Uterus (tissue), 2 donors: ENCODE results near the gene DCBLD1.

Source experiments
- POLR2A ChIP-seq, 2 donors: fragments of 450-650 bp; IDR thresholded peaks; one replicate each; pipeline ENCODE4 v1.6.1; 2016; ENCODE audit warnings: antibody characterized with exemption in 2 of 2, mild to moderate bottlenecking in 1 of 2, moderate library complexity in 1 of 2
- TF ChIP-seq, protein P1 (sequence below), 4 experiments: fragments of 200-600 bp in 2 of 4; fragments of 450-650 bp in 2 of 4; sonication (generic) in 2 of 4; IDR thresholded peaks; one replicate each; pipeline ENCODE4 v1.5.1; 2016 to 2019; ENCODE audit warnings: antibody characterized with exemption in 4 of 4, mild to moderate bottlenecking in 2 of 4, moderate library complexity in 1 of 4

- TF ChIP-seq POLR2A (IDR thresholded peaks at IDR 0.05) = no peak
- TF ChIP-seq, protein P1, sequence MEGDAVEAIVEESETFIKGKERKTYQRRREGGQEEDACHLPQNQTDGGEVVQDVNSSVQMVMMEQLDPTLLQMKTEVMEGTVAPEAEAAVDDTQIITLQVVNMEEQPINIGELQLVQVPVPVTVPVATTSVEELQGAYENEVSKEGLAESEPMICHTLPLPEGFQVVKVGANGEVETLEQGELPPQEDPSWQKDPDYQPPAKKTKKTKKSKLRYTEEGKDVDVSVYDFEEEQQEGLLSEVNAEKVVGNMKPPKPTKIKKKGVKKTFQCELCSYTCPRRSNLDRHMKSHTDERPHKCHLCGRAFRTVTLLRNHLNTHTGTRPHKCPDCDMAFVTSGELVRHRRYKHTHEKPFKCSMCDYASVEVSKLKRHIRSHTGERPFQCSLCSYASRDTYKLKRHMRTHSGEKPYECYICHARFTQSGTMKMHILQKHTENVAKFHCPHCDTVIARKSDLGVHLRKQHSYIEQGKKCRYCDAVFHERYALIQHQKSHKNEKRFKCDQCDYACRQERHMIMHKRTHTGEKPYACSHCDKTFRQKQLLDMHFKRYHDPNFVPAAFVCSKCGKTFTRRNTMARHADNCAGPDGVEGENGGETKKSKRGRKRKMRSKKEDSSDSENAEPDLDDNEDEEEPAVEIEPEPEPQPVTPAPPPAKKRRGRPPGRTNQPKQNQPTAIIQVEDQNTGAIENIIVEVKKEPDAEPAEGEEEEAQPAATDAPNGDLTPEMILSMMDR (IDR thresholded peaks at IDR 0.05) = no peak
Observed at GRCh38 chr6:117456998-117457397, 25.5 kb upstream of the DCBLD1 start.
